ACHN (cell line): ENCODE results near the gene TUB.
A peak's percentile ranks its signal among the peaks of the same experiment; 100 is the strongest.

Experiments used
- DNase-seq: peaks from one replicate; pipeline ENCODE4 v3.0.0-alpha.2; 2015
- in situ Hi-C: cut with HindIII; loops from 2 replicates; pipeline ENCODE4 v1.10.0; 2017; ENCODE audit warnings: low sequenced_read_pairs, low pct_ligation_motif_present, low pct_unique_long_range_greater_than_20kb

TUB gene

DNA sequence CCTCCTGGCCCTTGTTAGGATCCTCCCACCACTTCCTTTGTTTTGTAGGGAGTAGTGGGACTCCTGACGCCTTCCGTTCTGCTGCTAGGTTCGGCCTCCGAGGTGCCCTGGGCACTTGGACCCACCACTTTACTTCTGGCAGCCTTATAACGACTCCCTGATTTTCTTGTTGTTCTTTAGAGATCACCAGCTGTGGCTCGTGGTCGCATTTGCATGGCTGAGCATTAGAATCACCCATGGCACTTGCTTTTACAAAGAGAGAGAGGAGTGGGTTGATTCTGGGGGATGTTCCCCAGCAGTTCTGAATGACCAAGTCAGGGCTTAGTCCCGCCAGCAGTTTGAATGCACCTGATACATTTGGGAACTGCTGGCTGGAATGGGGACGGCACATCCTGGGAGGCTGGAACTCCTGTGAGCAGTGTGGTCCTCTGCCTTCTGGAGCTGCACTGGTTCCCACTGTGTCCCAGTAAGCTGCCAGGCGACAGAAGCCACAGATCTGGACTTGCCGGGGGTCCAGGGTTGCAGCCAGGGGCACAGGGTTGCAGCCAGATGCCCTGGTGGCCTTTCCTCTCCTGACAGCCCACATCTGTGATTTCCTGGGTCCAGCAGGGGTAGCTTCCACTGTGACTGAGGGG, 4.1 kb downstream of the TUB start:
- DNase-seq, result no peak
- in situ Hi-C loops, result no loop called here

DNA sequence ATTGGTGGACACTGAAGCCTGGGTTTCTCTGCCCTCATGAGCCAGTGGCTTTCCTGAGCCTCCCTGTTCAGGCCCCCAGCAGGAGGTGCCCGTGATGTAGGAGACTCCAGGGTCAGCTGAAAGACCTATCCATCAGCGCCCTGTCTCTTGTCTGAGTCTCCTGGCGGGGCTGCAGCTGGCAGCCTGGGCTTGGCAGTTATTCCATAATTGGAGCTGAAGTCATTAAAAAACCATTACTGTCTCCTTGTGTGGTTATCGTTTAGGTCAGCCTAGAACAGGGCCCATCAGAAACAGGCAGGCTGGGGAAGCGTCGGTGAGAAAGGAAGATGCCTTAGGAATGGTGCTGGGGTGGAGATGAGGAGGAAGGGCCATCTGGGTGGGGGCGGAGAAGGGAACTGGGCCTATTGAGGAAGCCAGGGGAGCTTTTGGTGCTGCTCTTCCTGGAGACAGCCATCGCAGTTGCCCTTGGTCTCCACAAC, 5.0 kb downstream of the TUB start:
- DNase-seq, result no peak
- in situ Hi-C loops, result no loop called here

GRCh38 chr11:8086571-8086970, 5.6 kb downstream of the TUB start:
- in situ Hi-C loops, result no loop called here
- no peak for DNase-seq

GRCh38 chr11:8087185-8087584, 6.2 kb downstream of the TUB start:
- peak; percentile 18 for DNase-seq

GRCh38 chr11:8087756-8088155, 6.7 kb downstream of the TUB start:
- in situ Hi-C loops, result no loop called here
- no peak for DNase-seq

More at GRCh38 chr11:8087185-8087584, 6.2 kb downstream of the TUB start:
- in situ Hi-C loops, result no loop called here

GRCh38 chr11:8089791-8090510, 8.9 kb downstream of the TUB start:
- no peak for DNase-seq
- in situ Hi-C loops, result no loop called here

GRCh38 chr11:8090756-8091155, 9.7 kb downstream of the TUB start:
- in situ Hi-C loops, result no loop called here
- DNase-seq, result peak; percentile 26

GRCh38 chr11:8091721-8092120, 10.7 kb downstream of the TUB start:
- DNase-seq, result no peak

DNA sequence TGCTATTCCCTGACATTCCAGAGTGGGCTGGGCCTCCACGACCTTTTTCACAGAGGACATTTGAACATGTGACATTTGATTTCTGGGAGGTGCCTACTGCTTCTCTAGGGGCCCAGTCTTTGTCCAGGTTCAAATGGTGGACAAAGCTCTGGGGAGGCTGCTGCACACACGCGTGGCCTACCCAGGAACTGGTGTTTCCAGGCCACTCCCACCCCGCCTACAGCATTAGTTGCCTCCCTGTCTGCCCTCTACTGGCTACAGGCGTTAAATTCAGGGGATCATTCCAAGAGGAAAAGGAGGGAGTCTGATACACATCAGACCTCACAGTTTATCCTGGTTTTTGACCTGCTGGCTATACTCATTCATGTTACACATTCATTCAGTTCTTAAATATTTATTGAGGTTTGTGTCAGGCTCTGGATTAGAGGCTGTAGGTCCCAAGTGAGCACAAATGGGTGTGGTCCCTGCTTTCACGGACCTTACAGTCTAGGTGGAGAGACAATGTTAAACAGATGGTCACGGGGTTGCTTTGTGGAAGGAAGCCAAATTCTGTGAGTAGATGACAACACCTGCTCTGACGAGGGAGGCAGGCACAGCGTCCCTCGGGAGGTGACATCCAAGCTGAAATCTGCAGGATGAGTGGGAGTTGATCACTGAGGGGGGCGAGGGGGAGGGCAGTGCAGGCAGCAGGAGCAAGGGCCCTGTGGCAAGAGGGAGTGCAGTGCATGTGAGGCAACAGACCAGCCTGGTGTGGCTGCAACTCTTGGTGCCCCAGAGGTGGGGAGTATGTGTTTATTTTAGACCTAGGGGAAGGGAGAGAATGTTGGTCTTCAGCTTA, 11.8 kb downstream of the TUB start:
- DNase-seq, result peak; percentile 62
- in situ Hi-C loops, result no loop called here

More at GRCh38 chr11:8091721-8092120, 10.7 kb downstream of the TUB start:
- in situ Hi-C loops, result no loop called here

DNA sequence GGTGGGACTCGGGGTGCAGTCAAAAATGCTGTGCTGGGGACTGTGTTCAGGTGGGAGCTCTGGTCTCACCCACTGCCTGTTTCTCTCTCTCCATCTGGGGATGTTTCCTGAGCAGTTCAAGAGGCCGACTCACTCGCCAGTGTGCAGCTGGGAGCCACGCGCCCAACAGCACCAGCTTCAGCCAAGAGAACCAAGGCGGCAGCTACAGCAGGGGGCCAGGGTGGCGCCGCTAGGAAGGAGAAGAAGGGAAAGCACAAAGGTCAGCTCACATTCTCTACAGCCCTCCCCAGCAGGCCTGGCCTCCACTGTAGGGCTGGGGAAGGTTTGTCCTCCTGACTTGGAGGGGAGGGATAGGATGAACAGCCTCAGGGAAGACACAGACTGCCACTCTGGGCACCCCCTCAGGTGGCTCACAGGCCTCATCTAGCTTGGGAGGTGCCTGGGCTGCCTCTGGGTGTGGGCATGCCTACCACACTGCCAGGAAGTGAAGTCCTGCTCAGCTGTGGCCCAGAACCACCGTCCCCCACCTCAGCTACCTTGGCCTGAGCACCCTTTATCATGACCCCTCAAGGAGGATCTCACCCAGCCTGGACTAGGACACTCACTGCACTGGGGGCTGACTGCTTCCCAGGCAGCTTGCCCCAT, 13.0 kb downstream of the TUB start:
- in situ Hi-C loops, result no loop called here
- DNase-seq, result no peak

GRCh38 chr11:8094656-8095055, 13.6 kb downstream of the TUB start:
- in situ Hi-C loops, result no loop called here
- DNase-seq, result no peak

GRCh38 chr11:8095371-8095770, 14.4 kb downstream of the TUB start:
- DNase-seq, result no peak
- in situ Hi-C loops, result no loop called here

DNA sequence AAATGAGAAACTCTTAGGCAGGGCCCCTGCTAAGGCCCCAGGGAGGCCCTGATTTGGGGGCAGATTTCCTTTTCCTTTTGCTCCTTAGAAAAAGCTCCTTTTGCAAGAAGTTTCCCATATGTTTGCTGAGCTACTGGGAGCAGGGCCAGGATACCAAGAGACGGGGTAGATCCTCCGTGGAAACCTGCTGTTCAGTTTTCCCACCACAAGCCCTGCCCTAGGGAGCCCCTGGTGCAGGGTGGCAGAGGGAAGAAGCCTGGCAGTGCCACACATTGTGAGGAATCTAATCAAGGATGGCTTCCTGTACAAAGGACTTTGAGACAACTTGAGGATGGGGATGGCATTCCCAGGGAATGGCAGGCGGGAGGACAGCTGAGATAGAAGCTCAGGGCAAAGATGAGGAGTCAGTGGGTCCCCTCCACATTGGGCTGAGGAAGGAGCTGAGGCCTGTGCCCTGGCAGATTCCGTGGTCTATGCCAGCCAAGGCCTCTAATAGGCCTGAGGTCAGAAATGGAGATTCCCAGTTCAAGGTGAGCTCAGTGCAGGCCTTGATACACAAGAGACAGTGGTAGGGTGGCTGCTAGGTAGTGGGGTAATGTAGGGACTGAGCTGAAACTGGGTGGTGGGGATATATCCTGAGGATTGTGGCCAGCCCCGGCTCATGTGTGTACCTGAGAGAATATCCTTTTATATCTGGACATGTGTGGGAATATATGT, 15.0 kb downstream of the TUB start:
- no peak for DNase-seq
- in situ Hi-C loops, result no loop called here

DNA sequence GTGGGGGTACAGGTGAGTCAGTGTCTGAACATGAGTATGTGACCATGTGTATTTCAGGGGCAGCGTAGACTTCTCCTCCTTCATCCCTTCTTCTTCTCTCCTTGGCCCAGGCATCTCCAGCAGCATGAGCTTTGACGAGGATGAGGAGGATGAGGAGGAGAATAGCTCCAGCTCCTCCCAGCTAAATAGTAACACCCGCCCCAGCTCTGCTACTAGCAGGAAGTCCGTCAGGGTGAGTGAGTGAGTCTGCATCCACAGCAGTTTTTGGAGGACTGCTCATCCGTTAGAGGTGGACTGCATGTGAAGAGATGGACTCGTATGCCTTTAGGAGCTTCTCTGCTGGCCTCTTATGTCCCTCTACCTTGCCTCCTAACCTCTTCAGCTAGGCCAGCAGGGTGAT, 15.6 kb downstream of the TUB start:
- in situ Hi-C loops, result no loop called here
- DNase-seq, result no peak

- no peak for DNase-seq
- in situ Hi-C loops, result no loop called here
Observed at GRCh38 chr11:8097062-8097461, 16.1 kb downstream of the TUB start.

DNA sequence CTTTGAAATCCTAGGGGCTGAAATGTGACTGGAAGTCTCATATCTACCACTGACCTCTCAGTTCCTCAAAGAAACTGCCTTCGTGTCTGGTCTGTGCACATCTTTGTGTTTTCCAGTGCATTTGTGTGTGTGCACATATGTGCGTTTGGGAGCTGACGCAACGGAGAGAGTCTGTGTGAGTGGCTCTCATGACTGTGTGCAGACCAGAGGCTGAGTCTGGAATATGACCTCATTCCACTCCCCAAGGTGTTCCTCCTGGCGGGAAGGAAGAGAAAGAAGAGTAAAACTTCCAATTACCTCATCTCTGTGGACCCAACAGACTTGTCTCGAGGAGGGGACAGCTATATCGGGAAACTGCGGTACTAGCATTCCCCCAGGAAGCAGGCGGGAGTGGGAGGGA, 16.5 kb downstream of the TUB start:
- in situ Hi-C loops, result no loop called here
- no peak for DNase-seq

DNA sequence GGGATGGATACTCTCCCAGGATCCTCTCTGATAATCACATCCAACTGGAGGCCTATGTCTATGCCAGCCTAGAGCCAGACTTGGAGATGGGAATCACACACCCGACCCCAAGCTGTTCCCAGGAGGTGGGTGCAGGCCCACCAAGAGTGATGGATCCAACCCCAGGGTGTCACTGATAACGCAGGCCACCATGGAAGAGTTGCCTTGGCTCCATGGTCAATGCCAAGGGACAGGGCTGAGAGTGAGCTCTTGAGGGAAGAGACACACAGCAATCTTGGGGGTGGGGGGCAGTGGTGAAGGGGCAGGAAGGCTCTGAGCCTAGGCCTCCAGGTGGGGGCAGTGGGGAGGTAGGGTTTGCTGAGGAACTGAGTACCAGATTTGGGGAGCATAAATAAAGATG, 16.9 kb downstream of the TUB start:
- DNase-seq, result no peak
- in situ Hi-C loops, result no loop called here

DNA sequence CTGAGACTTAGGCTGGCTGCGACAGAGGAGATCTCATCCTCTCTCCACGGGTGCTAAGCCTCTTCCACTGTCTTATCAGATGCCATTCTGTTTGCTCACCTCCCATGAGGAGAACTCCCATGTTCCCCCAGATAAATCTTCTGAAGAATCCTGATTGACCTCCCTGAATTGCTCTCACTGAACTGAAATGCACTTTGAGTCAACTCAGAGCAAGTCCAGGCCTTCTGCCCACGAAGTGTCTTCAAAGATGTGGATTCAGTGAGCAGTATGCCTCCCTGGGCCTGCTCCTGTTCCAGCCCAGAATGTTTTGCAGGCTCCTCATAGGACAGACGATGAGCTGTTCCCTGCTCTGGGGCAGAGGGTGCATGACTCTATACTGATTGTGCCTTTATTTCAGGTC, 17.4 kb downstream of the TUB start:
- no peak for DNase-seq
- in situ Hi-C loops, result no loop called here
